ENCODE results near the gene FOSL2.

The FOSL2 gene

GRCh38 chr2:28461056-28461455 lies 68.4 kb downstream of the FOSL2 start:
- no peak overlapping the region for H3K4me3 ChIP-seq (ENCODE audit: low read length)
- TF ChIP-seq CTCF (conservative IDR thresholded peaks at IDR 0.05; ENCODE audit: low read length): no peak
- DNase-seq (ENCODE audit: low read depth): no peak

- no peak for DNase-seq (ENCODE audit: low read depth)
- no peak for TF ChIP-seq CTCF (conservative IDR thresholded peaks at IDR 0.05; ENCODE audit: low read length)
- no peak overlapping the region for H3K4me3 ChIP-seq (ENCODE audit: low read length)
Measured at GRCh38 chr2:28462122-28462521, 69.5 kb downstream of the FOSL2 start.

GRCh38 chr2:28463211-28463816 lies 70.7 kb downstream of the FOSL2 start:
- DNase-seq (ENCODE audit: low read depth): no peak
- no peak for TF ChIP-seq CTCF (conservative IDR thresholded peaks at IDR 0.05; ENCODE audit: low read length)
- H3K4me3 ChIP-seq (ENCODE audit: low read length): no peak overlapping the region

GRCh38 chr2:28463893-28464292 lies 71.2 kb downstream of the FOSL2 start:
- H3K4me3 ChIP-seq (ENCODE audit: low read length): no peak overlapping the region
- no peak for TF ChIP-seq CTCF (conservative IDR thresholded peaks at IDR 0.05; ENCODE audit: low read length)
- DNase-seq (ENCODE audit: low read depth): peak; percentile 56

GRCh38 chr2:28465148-28465885 lies 72.7 kb downstream of the FOSL2 start:
- H3K4me3 ChIP-seq (ENCODE audit: low read length): no peak overlapping the region
- peak; percentile 75 for DNase-seq (ENCODE audit: low read depth)
- TF ChIP-seq CTCF (conservative IDR thresholded peaks at IDR 0.05; ENCODE audit: low read length): no peak
